PC-3 (cell line): ENCODE data around the gene LRRFIP1. TPM values are rescaled to one million over a fixed set of nuclear protein-coding genes. Genes with fewer than 3 reads are reported as not detected.

Experiments used
- ATAC-seq: fragments of 200-7000 bp; cut with Tn5 transposase; 2 replicates; pipeline ENCODE4 v1.9.1; 2020; ENCODE audit warnings: mild to moderate bottlenecking, moderate library complexity
- BruUV-seq: library from RNA; stranded (reverse); fragments of 400-500 nt; replicated peaks from 2 replicates; lab custom pipeline; 2021; lab: Mats Ljungman, UMichigan
- CTCF ChIA-PET: fragments of 300-600 bp; sonication (Branson Sonifier 250); formaldehyde crosslinking; loops from one replicate; lab custom pipeline; 2022; ENCODE audit warnings: antibody characterized with exemption; lab: Charles Lee
- POLR2A ChIA-PET: fragments of 300-600 bp; sonication (Branson Sonifier 250); formaldehyde crosslinking; loops from one replicate; lab custom pipeline; 2022; ENCODE audit warnings: antibody characterized with exemption; ENCODE audit not compliant: unreplicated experiment; lab: Charles Lee
- DNase-seq: peaks from one replicate; pipeline ENCODE4 v3.0.0-alpha.2; 2015
- H2AFZ ChIP-seq: fragments of 300-600 bp; sonication (generic); 2 replicates; pipeline ENCODE4 v1.6.0; 2016; ENCODE audit warnings: antibody characterized with exemption, low read length
- H3F3A ChIP-seq: fragments of 300-600 bp; sonication (generic); one replicate; pipeline ENCODE4 v1.6.0; 2017; ENCODE audit warnings: antibody characterized with exemption, low read length, control low read depth, mild to moderate bottlenecking; ENCODE audit not compliant: unreplicated experiment
- H3K27ac ChIP-seq: fragments of 300-600 bp; sonication (generic); 2 replicates; pipeline ENCODE4 v1.5.1; 2016; ENCODE audit warnings: mild to moderate bottlenecking, low read length
- H3K27me3 ChIP-seq: fragments of 300-600 bp; sonication (generic); 2 replicates; pipeline ENCODE4 v1.6.1; 2016; ENCODE audit warnings: low read length, mixed read lengths
- H3K36me3 ChIP-seq: fragments of 300-600 bp; sonication (generic); 2 replicates; pipeline ENCODE4 v1.6.1; 2016; ENCODE audit warnings: low read depth, mixed run types, low read length, mixed read lengths
- H3K4me1 ChIP-seq: fragments of 300-600 bp; sonication (generic); 2 replicates; pipeline ENCODE4 v1.5.1; 2016; ENCODE audit warnings: low read length; ENCODE audit not compliant: insufficient read depth
- H3K4me2 ChIP-seq: fragments of 300-600 bp; sonication (generic); 2 replicates; pipeline ENCODE4 v1.6.0; 2016; ENCODE audit warnings: low read length
- H3K4me3 ChIP-seq: fragments of 300-600 bp; sonication (generic); 2 replicates; pipeline ENCODE4 v1.5.1; 2016; ENCODE audit warnings: mild to moderate bottlenecking, low read length, mixed read lengths
- H3K79me2 ChIP-seq: fragments of 300-600 bp; sonication (generic); 2 replicates; pipeline ENCODE4 v1.6.1; 2017; ENCODE audit warnings: low read length, mixed read lengths
- H3K9ac ChIP-seq: fragments of 300-600 bp; sonication (generic); 2 replicates; pipeline ENCODE4 v1.6.0; 2016; ENCODE audit warnings: mild to moderate bottlenecking, low read length
- H3K9me2 ChIP-seq: fragments of 300-600 bp; sonication (generic); replicated peaks from 2 replicates; pipeline ENCODE4 v1.6.1; 2016; ENCODE audit warnings: mixed run types, low read length, mixed read lengths
- H3K9me3 ChIP-seq: fragments of 300-600 bp; sonication (generic); 2 replicates; pipeline ENCODE4 v1.6.1; 2016; ENCODE audit warnings: low read length, mixed read lengths
- H4K20me1 ChIP-seq: fragments of 300-600 bp; sonication (generic); 2 replicates; pipeline ENCODE4 v1.6.1; 2016; ENCODE audit warnings: low read length, mixed read lengths
- CTCF ChIP-seq: fragments of 300-600 bp; sonication (generic); conservative IDR thresholded peaks from 2 replicates; pipeline ENCODE4 v1.5.1; 2017; ENCODE audit warnings: antibody characterized with exemption, low read depth, mild to moderate bottlenecking, low read length
- EZH2 ChIP-seq: fragments of 300-600 bp; sonication (generic); IDR thresholded peaks from one replicate; pipeline ENCODE4 v1.6.1; 2017; ENCODE audit warnings: antibody characterized with exemption, mild to moderate bottlenecking, low read length; ENCODE audit not compliant: unreplicated experiment
- EZH2phosphoT487 ChIP-seq: fragments of 300-600 bp; sonication (generic); IDR thresholded peaks from 2 replicates; pipeline ENCODE4 v1.6.1; 2018; ENCODE audit warnings: mild to moderate bottlenecking, antibody characterized with exemption, low read length, borderline replicate concordance
- intact Hi-C: fragments of 100-400 bp; cut with micrococcal nuclease; formaldehyde crosslinking; loops from 2 replicates; pipeline ENCODE4 v1.9.0; 2023
- total RNA-seq: library from RNA; depleted of rRNA; stranded (reverse); fragments of >200 nt; gene quantifications from 2 replicates; pipeline ENCODE4 v1.2.3, GENCODE V29; 2014

Gene LRRFIP1
- total RNA-seq, 1 experiment from 2014 or later = 87.8 TPM

- Histone ChIP-seq H3K4me1 (peaks cover 26% of the 10 kb centered on the region), H3K36me3 (peaks cover 25% of the 10 kb centered on the region), H3K9ac (no peak overlapping the region), H3K27me3 (no peaks in the 10 kb centered on the region), H3K79me2 (peaks cover 81% of the 10 kb centered on the region), H3K4me3 (no peak overlapping the region), H3K9me2 (no peaks in the 10 kb centered on the region), H4K20me1 (no peaks in the 10 kb centered on the region), H3F3A (no peaks in the 10 kb centered on the region), H3K4me2 (no peak overlapping the region), H2AFZ (no peak overlapping the region), H3K9me3 (no peaks in the 10 kb centered on the region), H3K27ac (no peak overlapping the region)
- intact Hi-C loops = loop anchor here (10.0 kb wide), 1 partner anchor 133 kb away; no protein-coding TSS in a partner anchor
- ChIA-PET POLR2A (no interaction called here), CTCF (no interaction called here)
- ATAC-seq (no peak), DNase-seq (no peak)
- BruUV-seq = no TSS peak
- no peak for TF ChIP-seq EZH2phosphoT487
- TF ChIP-seq CTCF = no peak
- TF ChIP-seq EZH2 = no peak
Observed at GRCh38 chr2:237738255-237738654, 110.9 kb downstream of the LRRFIP1 start.

- DNase-seq = no peak
- Histone ChIP-seq H3K9ac (no peak overlapping the region), H3K4me1 (peaks cover 26% of the 10 kb centered on the region), H3K4me2 (no peak overlapping the region), H3F3A (no peaks in the 10 kb centered on the region), H3K79me2 (peaks cover 73% of the 10 kb centered on the region), H4K20me1 (no peaks in the 10 kb centered on the region), H3K9me2 (no peaks in the 10 kb centered on the region), H3K4me3 (no peak overlapping the region), H3K27me3 (no peaks in the 10 kb centered on the region), H3K9me3 (no peaks in the 10 kb centered on the region), H3K27ac (no peak overlapping the region), H2AFZ (no peak overlapping the region), H3K36me3 (peaks cover 25% of the 10 kb centered on the region)
- no peak for TF ChIP-seq CTCF
- TF ChIP-seq EZH2 = no peak
- no peak for TF ChIP-seq EZH2phosphoT487
- ChIA-PET POLR2A (no interaction called here), CTCF (no interaction called here)
- no TSS peak for BruUV-seq
- no peak for ATAC-seq
- intact Hi-C loops = loop anchor here (10.0 kb wide), 1 partner anchor 134 kb away; no protein-coding TSS in a partner anchor
Observed at GRCh38 chr2:237739101-237739500, 111.7 kb downstream of the LRRFIP1 start.

- Histone ChIP-seq H3K27me3 (no peaks in the 10 kb centered on the region), H3K9ac (no peak overlapping the region), H3K4me1 (peaks cover 31% of the 10 kb centered on the region), H3K4me3 (no peak overlapping the region), H4K20me1 (no peaks in the 10 kb centered on the region), H3K36me3 (peaks cover 14% of the 10 kb centered on the region), H3K9me2 (no peaks in the 10 kb centered on the region), H3K4me2 (0 out of 2 replicates have a peak overlapping the region, but pooled peaks have one; percentile 4), H3F3A (no peaks in the 10 kb centered on the region), H2AFZ (no peak overlapping the region), H3K9me3 (no peaks in the 10 kb centered on the region), H3K27ac (no peak overlapping the region), H3K79me2 (peaks cover 61% of the 10 kb centered on the region)
- no peak for ATAC-seq
- intact Hi-C loops = no loop called here
- ChIA-PET POLR2A (no interaction called here), CTCF (interaction anchor here (0.6 kb wide), 1 partner anchor 69 kb away, joined by 5 read pairs; no protein-coding TSS in a partner anchor)
- DNase-seq = no peak
- BruUV-seq = no TSS peak
- TF ChIP-seq CTCF = no peak
- TF ChIP-seq EZH2phosphoT487 = no peak
- no peak for TF ChIP-seq EZH2
Observed at GRCh38 chr2:237742191-237742590, 114.8 kb downstream of the LRRFIP1 start.
